HG03520 (cell line): ENCODE results near the gene ODAD2.
"Not testable (repeated sequence)": the region's sequence is repeated elsewhere in the genome, so short reads cannot be mapped to it uniquely, and the experiment has no call there.

Experiments used
- ATAC-seq: cut with Tn5 transposase; IDR thresholded peaks from one replicate; pipeline ENCODE4 v1.9.1; 2021; ENCODE audit warnings: mild to moderate bottlenecking, moderate library complexity; ENCODE audit not compliant: unreplicated experiment

Gene ODAD2

DNA sequence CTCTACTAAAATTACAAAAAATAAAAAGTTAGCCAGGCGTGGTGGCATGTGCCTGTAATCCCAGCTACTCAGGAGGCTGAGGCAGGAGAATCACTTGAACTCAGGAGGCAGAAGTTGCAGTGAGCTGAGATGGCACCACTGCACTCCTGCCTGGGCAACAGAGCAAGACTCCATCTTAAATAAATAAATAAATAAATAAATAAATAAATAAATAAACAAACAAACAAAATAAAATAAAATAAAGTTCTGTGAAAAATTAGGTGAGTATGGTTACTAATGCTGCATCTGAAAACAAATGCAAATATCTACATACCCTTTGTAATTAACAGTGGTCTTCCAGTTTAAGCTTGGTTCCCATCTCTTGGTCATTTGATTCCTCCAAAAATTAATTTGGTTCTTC is 28.1 kb downstream of the ODAD2 start:
- not testable (repeated sequence) for ATAC-seq

DNA sequence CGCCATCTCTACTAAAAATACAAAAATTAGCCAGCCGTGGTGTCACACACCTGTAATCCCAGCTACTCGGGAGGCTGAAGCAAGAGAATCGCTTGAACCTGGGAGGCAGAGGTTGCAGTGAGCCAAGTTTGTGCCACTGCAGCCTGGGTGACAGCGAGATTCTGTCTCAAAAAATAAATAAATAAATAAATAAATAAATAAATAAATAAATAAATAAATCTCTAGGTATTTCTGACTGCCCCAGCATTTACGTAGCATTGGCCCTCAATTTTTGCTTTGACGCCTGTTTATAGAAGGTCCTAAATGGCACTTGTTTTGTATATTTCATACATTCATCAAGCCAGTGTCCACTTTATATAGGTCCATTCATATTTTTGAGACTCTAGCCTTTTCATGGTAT is 28.9 kb downstream of the ODAD2 start:
- not testable (repeated sequence) for ATAC-seq

DNA sequence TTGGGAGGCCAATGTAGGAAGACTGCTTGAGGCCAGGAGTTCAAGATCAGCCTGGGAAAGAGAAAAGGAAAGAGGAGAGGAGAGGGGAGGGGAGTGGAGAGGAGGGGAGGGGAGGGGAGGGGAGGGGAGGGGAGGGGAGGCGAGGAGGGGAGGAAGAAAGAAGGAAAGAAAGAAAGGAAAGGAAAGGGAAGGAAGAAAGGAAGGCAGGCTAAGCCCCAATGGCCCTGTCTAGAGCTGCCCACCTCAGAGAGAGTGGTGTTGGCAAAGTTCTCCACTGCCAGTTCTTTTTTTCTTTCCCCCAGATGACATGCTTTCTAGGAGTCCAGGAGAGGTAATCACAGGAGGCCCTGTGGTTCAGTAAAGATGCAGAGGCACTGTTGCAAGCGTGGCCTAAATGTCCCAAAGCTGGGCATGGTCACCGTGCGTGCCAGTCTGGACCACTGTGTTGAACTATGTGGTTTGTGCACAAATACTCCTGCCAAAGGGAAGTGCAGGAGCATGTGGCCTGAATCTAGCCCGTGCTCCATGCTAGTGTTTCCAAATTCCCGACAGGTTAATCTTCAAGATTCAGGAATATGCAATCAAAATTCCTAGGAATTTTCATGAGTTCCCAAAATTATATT is 39.7 kb downstream of the ODAD2 start:
- ATAC-seq, result no peak

DNA sequence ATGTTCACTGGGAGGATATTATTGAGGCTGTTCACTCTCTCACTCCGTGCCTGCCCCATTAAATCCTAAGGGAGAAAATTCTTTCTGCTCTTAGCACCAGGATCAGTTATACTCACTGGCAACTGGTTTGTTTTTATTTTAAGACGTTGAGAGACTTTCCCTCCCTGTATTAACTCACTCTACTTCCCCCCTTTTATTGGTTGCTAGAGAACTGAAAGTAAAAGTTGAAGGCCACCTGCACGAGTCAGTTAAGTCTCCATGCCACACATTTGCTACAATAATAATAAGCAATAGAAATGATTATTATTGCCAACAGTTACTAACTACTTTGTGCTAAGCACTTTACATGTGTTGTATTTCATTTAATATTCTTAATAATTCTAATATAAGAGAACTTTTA is 40.5 kb downstream of the ODAD2 start:
- peak; percentile 72 for ATAC-seq

DNA sequence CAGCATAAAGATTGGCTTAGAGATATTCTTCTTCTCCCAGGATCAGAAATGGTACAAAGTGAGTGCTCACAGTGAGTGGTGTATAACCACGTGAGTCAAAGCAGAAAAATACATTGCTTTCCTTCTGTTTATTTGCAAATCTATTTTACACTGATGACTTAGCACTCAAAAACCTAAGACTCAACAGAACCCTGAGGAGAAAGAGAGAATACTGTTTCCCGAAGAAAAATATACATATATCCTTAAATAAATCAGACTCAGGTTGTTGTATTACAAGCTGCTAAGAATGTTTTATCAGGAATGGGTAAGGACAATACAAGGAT is 48.7 kb downstream of the ODAD2 start:
- no peak for ATAC-seq

DNA sequence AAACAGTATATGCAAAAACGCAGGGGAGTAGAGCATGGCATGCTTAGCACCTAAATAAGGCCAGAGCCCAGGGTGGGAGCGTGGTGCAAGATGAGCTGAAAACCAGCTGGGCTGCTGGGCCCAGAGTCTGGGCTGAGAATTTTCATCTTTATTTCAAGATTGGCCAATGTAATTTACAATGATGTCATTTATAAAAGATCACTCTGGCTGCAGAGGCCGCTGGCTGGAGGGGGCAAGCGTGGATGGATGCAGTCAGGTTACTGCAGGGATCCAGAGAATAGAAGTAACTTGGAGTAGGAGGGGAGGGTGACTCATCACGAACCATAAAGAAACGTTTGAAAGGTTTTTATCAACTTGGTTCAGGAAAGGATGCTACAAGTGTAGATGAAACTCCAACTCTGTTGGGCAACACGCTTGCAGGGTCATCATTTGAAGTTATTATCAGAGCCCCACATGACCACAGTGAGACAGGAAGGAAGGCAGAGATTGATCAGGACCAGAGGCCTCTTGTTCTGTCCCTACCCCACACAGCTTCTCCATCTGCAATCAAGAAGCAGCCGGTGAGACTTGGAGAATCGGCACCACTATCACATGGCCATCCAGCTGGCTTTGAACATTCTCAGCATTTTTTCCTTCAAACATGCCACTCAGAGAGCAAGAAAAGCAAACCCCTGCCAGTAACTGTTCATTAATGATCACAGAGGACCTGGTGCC is 49.2 kb downstream of the ODAD2 start:
- no peak for ATAC-seq

DNA sequence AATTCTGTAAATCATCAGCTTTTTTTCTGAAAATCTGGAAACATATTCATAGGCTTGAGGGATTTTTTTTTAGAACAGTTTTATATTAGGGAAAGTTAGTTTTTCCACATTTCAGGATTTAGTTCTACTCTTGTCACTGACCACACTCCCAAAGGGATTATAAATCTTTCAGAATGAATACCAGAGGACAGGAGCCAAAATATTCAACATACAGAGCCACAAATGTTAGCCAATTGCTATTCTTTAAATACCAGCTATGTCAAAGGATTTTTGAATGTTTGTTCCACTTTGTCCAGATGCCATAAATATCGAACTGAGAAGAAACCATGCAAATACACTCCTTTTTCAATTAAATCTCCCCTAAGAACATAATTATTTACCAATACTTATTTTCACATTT is 50.7 kb downstream of the ODAD2 start:
- no peak for ATAC-seq

DNA sequence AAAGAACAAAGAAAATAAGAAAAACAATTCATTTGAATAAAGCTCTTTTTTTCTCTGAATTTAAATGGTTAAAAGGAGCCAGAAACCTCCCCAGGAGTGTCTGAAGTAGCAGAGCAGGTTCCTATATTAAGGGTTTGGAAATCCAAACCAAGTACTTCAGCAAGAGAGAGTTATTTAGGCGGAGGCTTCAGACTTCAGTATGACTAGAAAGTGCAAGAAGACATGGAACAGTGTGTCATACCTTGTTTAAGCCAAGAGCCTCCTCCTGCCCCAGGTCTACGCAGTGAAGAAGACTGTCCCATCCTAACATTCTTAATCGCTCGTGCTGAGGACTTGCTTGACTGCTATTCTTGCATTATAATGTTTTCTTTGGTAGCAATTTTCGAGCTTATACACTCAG is 51.3 kb downstream of the ODAD2 start:
- no peak for ATAC-seq

DNA sequence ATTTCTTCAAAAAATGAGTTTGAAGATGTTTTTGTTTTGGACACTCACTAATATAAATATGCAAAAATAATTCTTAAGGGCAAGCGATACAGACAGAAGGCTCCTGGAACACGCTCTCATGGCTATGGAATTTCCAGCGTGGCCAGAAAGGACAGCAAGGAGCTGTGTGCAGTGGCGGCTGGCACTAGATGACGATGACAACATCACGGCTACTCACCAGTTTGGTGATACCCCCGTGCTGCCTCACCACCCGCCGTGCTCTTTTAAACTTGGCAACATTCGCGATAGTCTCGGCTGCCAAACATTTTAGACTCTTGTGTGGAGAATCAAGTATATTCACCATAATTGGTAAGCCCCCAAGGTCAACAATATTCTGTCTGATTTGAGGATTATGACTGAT is 54.9 kb downstream of the ODAD2 start:
- ATAC-seq, result no peak

DNA sequence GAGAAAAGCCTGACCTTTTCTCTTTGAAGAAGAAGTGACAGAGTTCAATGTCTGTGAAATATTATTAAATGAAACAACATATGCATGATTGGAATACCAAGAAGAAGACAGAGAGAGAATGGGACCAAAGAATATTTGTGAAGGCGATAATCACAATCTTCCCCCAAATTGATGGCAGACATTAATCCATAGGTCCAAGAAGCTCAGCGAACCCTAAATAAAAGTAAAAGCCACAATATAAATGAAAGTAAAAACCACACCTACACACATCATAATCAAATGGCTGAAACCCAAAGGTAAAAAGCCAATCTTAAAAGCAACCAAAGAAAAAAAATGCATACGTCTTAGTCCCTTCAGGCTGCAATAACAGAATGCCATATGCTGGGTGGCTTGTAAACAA is 84.0 kb downstream of the ODAD2 start:
- no peak for ATAC-seq

DNA sequence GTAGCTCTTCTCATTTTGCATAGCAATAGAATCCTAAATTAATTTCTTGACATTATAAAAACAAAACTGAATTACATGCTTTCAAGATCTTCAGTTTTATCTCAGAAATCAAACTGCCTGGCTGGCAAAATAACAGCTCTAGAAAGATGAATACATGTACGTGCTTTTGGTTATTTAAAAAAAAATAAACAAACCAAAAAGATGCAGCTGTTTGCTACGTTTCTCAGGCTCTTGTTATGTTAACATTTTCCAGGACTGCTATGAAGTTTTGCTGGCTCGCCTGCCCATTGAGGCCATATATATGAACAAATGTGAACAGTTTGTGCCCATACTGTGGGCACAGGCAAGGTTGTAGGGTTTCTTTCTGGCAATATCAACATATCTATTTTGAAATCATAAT is 86.6 kb downstream of the ODAD2 start:
- ATAC-seq, result no peak

DNA sequence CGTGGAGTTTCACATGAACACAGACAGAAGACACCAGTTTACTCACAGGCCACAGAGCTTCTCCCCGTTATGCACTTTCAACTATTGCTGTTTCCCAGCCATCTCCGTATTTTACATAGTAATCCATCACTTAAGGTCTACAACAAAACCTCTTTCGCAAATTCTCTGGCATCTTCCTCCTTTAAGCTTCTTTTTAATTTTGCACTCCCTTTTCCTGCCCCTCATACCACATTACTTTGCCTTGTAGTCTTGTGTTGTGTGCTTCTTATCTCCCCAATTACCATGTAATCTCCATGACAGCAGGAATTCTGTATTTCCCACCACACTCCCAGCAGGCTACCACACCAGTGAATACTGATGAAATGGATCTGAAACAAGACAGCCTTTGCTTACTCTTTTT is 87.3 kb downstream of the ODAD2 start:
- no peak for ATAC-seq

DNA sequence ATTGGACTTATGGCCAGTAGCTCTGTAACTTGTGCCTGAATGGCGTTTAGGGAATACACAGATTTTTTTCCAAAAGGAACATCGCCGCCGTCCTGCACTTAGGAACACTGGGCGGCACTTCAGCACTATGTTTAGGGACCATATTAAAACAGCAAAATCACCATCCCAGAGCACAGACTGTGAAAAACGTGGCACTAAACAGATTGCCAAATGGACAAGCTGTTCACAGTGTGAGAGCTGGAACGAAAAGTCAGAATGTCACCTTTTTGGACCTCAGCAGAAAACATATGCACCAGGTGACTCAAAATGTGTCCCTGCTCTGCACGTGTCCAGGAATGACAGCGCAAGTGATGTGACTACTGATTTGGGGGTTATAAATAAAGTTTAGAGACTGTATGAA is 87.9 kb downstream of the ODAD2 start:
- ATAC-seq, result no peak

DNA sequence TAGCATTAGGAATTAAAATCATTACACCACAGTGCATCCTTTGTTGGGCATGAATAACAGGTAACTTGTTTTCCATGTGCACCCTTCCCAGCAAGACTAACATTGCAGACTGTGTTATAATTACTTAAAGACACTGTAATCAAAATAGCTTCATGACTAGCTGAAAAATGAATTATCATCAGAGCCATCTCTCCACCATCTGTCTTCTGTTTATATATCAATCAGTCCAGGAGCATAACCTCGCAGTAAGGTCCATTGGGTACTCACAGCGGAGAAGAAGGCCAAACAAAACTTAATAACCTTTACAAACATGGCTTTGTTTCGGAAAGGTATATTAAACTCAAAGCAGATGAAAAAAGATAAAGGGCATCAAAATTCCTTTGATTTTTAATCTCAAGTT is 90.6 kb downstream of the ODAD2 start:
- ATAC-seq, result no peak

DNA sequence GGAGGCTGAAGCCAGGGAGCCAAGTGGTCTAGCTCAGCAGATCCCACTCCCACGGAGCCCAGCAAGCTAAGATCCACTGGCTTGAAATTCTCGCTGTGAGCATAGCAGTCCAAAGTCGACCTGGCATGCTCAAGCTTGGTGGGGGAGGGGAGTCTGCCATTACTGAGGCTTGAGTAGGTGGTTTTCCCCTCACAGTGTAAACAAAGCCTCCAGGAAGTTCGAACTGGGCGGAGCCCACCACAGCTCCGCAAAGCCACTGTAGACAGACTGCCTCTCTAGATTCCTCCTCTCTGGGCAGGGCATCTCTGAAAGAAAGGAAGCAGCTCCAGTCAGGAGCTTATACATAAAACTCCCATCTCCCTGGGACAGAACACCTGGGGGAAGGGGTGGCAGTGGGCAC is 99.4 kb downstream of the ODAD2 start:
- not testable (repeated sequence) for ATAC-seq

DNA sequence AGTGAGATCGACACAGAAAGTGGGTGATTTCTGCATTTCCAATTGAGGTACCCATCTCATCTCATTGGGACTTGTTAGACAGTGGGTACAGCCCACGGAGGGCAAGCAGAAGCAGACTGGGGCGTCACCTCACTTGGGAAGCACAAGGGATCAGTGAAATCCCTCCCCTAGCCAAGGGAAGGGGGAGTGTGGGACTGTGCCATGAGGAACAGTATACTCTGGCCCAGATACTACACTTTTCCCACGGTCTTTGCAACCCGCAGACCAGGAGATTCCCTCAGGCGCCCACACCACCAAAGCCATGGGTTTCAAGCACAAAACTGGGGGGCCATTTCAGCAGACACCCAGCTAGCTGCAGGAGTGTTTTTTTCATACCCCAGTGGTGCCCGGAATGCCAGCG is 99.8 kb downstream of the ODAD2 start:
- ATAC-seq, result no peak

DNA sequence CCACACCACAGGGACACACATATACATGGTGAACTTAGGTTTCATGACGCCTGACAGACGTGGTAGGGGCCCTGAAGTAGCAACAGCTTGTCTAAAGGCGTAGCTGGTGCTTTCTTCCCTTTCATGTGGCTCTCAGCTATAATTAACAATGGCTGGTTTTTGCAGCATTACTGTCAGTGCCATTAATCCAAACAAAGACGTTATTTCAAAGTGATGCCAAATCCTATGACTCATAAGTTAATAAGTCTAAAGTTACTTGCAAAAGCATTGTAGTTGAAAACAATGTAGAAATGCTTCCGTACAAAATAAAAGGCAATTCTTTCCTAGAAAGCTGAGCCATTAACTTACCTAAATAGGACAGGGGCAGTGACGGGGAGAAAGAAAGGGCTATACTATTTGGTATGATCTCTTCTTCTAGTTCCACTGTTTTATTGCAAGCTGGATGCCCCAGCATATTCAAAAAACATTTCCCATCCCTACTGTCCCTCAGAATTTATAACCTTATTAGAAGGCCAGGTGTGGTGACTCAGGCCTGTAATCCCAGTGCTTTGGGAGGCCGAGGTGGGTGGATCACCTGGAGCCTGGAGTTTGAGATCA is 105.4 kb downstream of the ODAD2 start:
- ATAC-seq, result no peak

DNA sequence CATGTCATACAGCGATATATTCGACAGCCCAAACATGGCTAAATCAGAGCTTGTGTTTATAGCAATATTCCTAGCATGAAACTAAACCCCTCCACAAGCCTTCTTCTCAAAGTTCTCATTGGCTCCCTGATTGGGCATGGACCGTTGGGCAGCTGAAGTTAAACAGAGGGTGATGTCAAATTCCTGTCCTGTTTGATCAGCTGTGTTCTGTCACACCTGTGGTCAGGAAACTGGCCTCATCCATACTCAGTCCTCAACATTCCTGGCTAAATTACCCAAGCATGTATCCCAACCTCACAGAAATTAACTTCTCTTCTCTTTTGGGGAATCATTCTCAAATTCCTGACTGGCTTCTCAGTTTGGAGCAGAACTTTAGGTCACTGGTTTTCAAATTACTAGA is 107.9 kb downstream of the ODAD2 start:
- ATAC-seq, result no peak

DNA sequence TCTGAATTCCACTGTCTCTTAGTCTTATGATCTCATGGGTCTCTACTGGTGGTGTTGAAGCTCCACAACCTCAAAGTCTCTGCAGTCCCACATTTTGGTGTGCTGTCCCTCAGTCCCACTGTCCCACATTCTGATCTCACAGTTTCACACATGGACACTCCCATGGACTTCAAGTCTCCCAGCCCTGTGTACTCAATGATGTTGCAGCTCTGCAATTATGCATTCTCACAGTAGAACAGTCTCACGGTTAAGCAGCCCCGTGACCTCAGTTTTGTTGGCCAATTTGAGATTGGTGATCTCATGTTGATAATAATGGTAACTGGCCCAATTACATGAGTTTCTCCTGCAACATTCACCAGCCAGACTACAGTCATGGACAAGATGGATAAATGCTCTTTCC is 109.4 kb downstream of the ODAD2 start:
- ATAC-seq, result no peak

DNA sequence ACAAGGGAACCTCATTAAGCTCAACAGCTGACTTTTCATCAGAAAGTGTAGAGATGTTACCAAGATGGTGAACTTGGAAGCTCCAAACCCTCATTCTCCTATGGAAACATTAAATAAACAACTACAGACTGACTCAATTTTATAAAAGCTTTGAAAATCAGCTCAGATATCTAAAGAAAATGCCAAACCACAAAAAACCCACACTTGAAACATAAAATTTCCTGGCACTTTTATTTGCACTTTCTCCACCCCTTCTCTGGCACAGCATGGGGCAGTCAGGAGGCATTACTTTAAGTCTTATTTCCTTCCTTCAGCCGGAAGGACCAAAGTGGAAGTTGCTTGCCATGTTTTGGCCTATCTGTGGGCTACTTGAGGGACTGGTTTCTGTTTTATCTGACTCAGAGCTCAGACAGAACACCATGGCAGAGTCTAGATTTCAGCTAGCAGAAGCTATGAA is 114.7 kb downstream of the ODAD2 start:
- no peak for ATAC-seq

DNA sequence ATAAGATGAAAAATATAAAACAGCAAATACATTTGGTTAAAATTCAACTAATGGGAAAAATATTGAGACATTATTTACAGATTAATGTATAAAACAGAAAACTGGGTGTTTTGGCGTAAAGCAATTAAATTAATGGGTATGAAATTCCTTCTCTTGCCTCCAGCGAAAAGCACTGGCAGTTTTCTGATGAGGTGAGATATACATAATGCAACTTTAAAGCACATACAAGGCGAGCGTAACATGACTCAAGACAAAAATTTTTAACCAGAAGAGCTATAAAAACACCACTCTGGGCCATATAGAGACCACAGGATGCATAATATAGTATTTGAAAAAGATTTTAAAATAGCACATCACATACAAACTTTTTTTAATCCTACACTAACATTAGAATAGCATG is 120.6 kb downstream of the ODAD2 start:
- no peak for ATAC-seq

DNA sequence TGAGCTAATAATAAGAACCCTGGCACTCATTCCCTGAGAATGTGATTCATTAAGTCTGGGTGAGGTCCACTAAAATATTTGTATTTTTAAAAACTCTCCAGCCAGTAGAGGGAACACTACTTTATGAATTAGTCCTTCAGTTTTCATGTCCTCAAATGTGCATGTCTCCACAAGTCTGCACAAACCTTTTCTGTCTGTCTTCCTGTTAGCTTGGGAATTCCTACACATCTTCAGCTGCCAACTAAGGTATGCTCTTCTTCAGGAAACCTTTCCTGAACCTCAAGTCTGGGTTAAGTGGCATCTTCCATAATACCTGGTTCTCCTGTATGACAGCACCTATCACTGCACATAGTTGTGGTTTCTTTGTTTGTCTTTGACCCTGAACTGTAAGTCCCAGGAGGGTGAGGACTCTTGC is 133.7 kb downstream of the ODAD2 start:
- ATAC-seq, result no peak

DNA sequence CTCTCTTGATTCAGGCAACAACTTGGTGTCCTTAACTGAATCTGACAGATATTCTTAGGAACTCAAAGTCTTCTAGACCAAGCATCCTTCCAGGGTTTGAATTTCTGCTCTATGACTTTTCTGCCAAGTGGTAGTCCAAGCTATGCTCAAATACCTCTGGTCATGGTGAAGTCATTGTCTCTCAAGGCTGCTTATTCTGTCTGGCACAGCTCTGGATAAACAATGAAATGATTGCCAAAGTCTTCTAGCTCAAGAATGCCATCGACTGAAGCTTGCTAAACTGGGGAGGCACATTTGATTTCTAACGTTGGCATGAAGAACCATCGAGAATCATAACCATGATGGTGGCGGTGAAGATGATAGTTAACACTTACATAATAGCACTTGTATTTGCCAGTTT is 137.1 kb downstream of the ODAD2 start:
- ATAC-seq, result no peak
